HepG2 (cell line): ENCODE measurements around the gene MSRB3. TPM values are rescaled to one million over a fixed set of nuclear protein-coding genes. Genes with fewer than 3 reads are reported as not detected.

Experiments used
- FOXC1 ChIP-seq: sonication (generic); formaldehyde crosslinking; IDR thresholded peaks from 2 replicates; pipeline ENCODE4 v1.8.0; 2022; ENCODE audit warnings: mild to moderate bottlenecking, missing genetic modification reagents, borderline replicate concordance
- GFI1 ChIP-seq: sonication (generic); formaldehyde crosslinking; IDR thresholded peaks from 2 replicates; pipeline ENCODE4 v1.5.0; 2020; ENCODE audit warnings: missing genetic modification reagents, mild to moderate bottlenecking, borderline replicate concordance
- GLI4 ChIP-seq: sonication (generic); formaldehyde crosslinking; IDR thresholded peaks from 2 replicates; pipeline ENCODE4 v1.5.1; 2020; ENCODE audit warnings: missing genetic modification reagents, mild to moderate bottlenecking, moderate library complexity, borderline replicate concordance
- HNRNPLL ChIP-seq: fragments of 200-400 bp; formaldehyde crosslinking; IDR thresholded peaks from 2 replicates; pipeline ENCODE4 v1.6.1; 2017; ENCODE audit warnings: mild to moderate bottlenecking, low read depth, low read length; ENCODE audit not compliant: poor library complexity, severe bottlenecking
- MEIS1 ChIP-seq: sonication (generic); formaldehyde crosslinking; IDR thresholded peaks from 2 replicates; pipeline ENCODE4 v1.9.0; 2021; ENCODE audit warnings: mild to moderate bottlenecking, missing genetic modification reagents, moderate library complexity, borderline replicate concordance
- NFE2L2 ChIP-seq: fragments of 150-350 bp; IDR thresholded peaks from 2 replicates; pipeline ENCODE4 v1.6.1; 2014; ENCODE audit warnings: low read length
- POGZ ChIP-seq: sonication (generic); formaldehyde crosslinking; IDR thresholded peaks from 2 replicates; pipeline ENCODE4 v1.4.0; 2020; ENCODE audit warnings: mild to moderate bottlenecking, missing genetic modification reagents
- SKIL ChIP-seq: sonication (generic); formaldehyde crosslinking; IDR thresholded peaks from 2 replicates; pipeline ENCODE4 v1.8.0; 2022; ENCODE audit warnings: missing genetic modification reagents, mild to moderate bottlenecking, moderate library complexity, borderline replicate concordance
- ZBTB7A ChIP-seq: sonication (generic); formaldehyde crosslinking; IDR thresholded peaks from 2 replicates; pipeline ENCODE4 v1.8.0; 2022; ENCODE audit warnings: mild to moderate bottlenecking, missing genetic modification reagents
- ZBTB7B ChIP-seq: sonication (generic); formaldehyde crosslinking; IDR thresholded peaks from 2 replicates; pipeline ENCODE4 v1.4.0; 2020; ENCODE audit warnings: missing genetic modification reagents
- ZC3H13 ChIP-seq: sonication (generic); formaldehyde crosslinking; IDR thresholded peaks from 2 replicates; pipeline ENCODE4 v1.8.1; 2023; ENCODE audit warnings: mild to moderate bottlenecking, missing genetic modification reagents, moderate library complexity
- ZFP41 ChIP-seq: sonication (generic); formaldehyde crosslinking; IDR thresholded peaks from 2 replicates; pipeline ENCODE4 v1.4.0; 2020; ENCODE audit warnings: mild to moderate bottlenecking, missing genetic modification reagents, borderline replicate concordance
- ZNF18 ChIP-seq: sonication (generic); formaldehyde crosslinking; IDR thresholded peaks from 2 replicates; pipeline ENCODE4 v1.8.0; 2022; ENCODE audit warnings: mild to moderate bottlenecking, missing genetic modification reagents; ENCODE audit not compliant: insufficient replicate concordance
- ZNF354B ChIP-seq: sonication (generic); formaldehyde crosslinking; IDR thresholded peaks from 2 replicates; pipeline ENCODE4 v1.8.0; 2022; ENCODE audit warnings: mild to moderate bottlenecking, missing genetic modification reagents
- ZNF546 ChIP-seq: sonication (generic); formaldehyde crosslinking; conservative IDR thresholded peaks from 2 replicates; pipeline ENCODE4 v1.8.1; 2023; ENCODE audit warnings: mild to moderate bottlenecking, missing genetic modification reagents
- ZNF839 ChIP-seq: sonication (generic); formaldehyde crosslinking; IDR thresholded peaks from 2 replicates; pipeline ENCODE4 v1.4.0; 2020; ENCODE audit warnings: missing genetic modification reagents, mild to moderate bottlenecking, borderline replicate concordance
- polyA plus RNA-seq, 8 experiments: library from polyadenylated mRNA; depleted of rRNA in 3 of 8; stranded (reverse) in 7 of 8; unstranded in 1 of 8; fragments of >200 nt; fragmentation: Illumina TruSeq in 4 of 8; extraction: Trizol in 4 of 8; gene quantifications; 2 replicates each; pipeline versions ENCODE4 v1.2.1 to v1.2.3, GENCODE V29; 2011 to 2016; ENCODE audit warnings: low read depth in 4 of 8, missing spikeins in 1 of 8, mixed read lengths in 1 of 8; ENCODE audit not compliant: insufficient read depth in 1 of 8
- total RNA-seq, 5 experiments: library from RNA; depleted of rRNA; stranded (reverse); fragments of >200 nt; fragmentation: Illumina TruSeq; extraction: Trizol; gene quantifications; 2 replicates each; pipeline ENCODE4 v1.2.3, GENCODE V29; 2016; ENCODE audit warnings: low read depth in 1 of 5
- TF ChIP-seq, protein P1 (sequence below): sonication (generic); formaldehyde crosslinking; conservative IDR thresholded peaks from 2 replicates; pipeline ENCODE4 v1.8.0; 2022; ENCODE audit warnings: low read depth, missing genetic modification reagents
- TF ChIP-seq, protein P2 (sequence below): sonication (generic); formaldehyde crosslinking; IDR thresholded peaks from 2 replicates; pipeline ENCODE4 v1.9.0; 2022; ENCODE audit warnings: missing genetic modification reagents, mild to moderate bottlenecking, borderline replicate concordance
- TF ChIP-seq, protein P3 (sequence below): sonication (generic); formaldehyde crosslinking; conservative IDR thresholded peaks from 2 replicates; pipeline ENCODE4 v1.4.0; 2020; ENCODE audit warnings: missing genetic modification reagents

Gene MSRB3
- total and polyA plus RNA-seq, 2 of the 13 experiments (the other 11 are each of a cell fraction or from before 2014, with no cell fraction given) = 1.5 to 1.9 TPM

DNA sequence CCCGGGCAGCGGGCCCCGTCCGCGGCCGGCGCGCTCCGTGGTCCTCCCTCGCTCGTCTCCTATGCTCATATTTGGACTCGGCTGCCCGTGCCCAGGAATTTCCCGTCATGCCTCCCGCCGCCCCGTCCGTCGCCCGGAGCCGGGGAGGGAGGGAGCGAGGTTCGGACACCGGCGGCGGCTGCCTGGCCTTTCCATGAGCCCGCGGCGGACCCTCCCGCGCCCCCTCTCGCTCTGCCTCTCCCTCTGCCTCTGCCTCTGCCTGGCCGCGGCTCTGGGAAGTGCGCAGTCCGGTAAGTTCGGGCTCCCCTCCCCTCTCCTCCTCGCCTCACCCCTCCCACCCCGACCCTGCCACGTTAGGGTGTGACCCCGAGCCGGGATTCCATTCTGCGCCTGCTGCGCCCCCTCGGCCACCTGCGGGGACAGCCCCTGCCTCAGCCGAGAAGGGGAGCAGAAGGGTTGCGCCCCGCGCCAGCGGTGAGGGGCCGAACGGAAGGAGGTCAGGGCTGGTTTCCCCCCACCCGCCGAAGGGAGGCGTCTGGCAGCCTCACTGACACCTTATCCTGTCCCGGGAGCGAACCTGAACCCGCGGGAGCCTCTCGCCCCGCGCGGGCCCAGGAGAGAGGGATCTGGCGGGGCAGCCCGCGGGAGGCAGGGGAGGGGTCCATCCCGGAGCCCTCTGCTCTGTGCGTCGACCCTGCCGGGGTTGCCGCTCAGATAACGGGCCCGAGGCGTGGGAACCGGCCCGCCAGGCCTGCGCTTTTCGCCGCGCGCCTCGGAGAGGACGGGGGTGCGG lies at the start of gene MSRB3 (continued):
- TF ChIP-seq, protein P1, sequence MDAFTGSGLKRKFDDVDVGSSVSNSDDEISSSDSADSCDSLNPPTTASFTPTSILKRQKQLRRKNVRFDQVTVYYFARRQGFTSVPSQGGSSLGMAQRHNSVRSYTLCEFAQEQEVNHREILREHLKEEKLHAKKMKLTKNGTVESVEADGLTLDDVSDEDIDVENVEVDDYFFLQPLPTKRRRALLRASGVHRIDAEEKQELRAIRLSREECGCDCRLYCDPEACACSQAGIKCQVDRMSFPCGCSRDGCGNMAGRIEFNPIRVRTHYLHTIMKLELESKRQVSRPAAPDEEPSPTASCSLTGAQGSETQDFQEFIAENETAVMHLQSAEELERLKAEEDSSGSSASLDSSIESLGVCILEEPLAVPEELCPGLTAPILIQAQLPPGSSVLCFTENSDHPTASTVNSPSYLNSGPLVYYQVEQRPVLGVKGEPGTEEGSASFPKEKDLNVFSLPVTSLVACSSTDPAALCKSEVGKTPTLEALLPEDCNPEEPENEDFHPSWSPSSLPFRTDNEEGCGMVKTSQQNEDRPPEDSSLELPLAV (CRISPR knock-in tag) = no peak
- TF ChIP-seq, protein P2, sequence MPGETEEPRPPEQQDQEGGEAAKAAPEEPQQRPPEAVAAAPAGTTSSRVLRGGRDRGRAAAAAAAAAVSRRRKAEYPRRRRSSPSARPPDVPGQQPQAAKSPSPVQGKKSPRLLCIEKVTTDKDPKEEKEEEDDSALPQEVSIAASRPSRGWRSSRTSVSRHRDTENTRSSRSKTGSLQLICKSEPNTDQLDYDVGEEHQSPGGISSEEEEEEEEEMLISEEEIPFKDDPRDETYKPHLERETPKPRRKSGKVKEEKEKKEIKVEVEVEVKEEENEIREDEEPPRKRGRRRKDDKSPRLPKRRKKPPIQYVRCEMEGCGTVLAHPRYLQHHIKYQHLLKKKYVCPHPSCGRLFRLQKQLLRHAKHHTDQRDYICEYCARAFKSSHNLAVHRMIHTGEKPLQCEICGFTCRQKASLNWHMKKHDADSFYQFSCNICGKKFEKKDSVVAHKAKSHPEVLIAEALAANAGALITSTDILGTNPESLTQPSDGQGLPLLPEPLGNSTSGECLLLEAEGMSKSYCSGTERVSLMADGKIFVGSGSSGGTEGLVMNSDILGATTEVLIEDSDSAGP = peak; percentile 54; the same call in 1 of the 2 replicates
- TF ChIP-seq ZNF18 (no peak), SKIL (CRISPR knock-in tag) (0 out of 2 replicates have a peak, but pooled peaks have one; percentile 30), HNRNPLL (peak; percentile 59), ZBTB7A (CRISPR knock-in tag) (peak; percentile 68; the same call in 1 of the 2 replicates), FOXC1 (0 out of 2 replicates have a peak, but pooled peaks have one; percentile 30), ZNF354B (peak; percentile 62; the same call in 1 of the 2 replicates), GFI1 (CRISPR knock-in tag) (no peak), ZNF546 (0 out of 2 replicates have a peak, but pooled peaks have one; percentile 54), GLI4 (CRISPR knock-in tag) (0 out of 2 replicates have a peak, but pooled peaks have one; percentile 52), ZNF839 (CRISPR knock-in tag) (0 out of 2 replicates have a peak, but pooled peaks have one; percentile 32), MEIS1 (peak; percentile 49; the same call in 1 of the 2 replicates), ZC3H13 (CRISPR knock-in tag) (0 out of 2 replicates have a peak, but pooled peaks have one; percentile 29), ZBTB7B (CRISPR knock-in tag) (peak; percentile 13; the same call in 1 of the 2 replicates), NFE2L2 (no peak), ZFP41 (CRISPR knock-in tag) (no peak), POGZ (CRISPR knock-in tag) (peak; percentile 37; the same call in 1 of the 2 replicates)
- TF ChIP-seq, protein P3, sequence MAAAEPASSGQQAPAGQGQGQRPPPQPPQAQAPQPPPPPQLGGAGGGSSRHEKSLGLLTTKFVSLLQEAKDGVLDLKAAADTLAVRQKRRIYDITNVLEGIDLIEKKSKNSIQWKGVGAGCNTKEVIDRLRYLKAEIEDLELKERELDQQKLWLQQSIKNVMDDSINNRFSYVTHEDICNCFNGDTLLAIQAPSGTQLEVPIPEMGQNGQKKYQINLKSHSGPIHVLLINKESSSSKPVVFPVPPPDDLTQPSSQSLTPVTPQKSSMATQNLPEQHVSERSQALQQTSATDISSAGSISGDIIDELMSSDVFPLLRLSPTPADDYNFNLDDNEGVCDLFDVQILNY (CRISPR knock-in tag) = 0 out of 2 replicates have a peak, but pooled peaks have one; percentile 14
